Activated CD8-positive, alpha-beta memory T cell treated with anti-CD3 and anti-CD28 coated beads, Interleukin-2, amount 10 ng/mL, durations not matched to agents 7 days and 5 days (primary cell): ENCODE data around the gene HMCES. TPM values are rescaled to one million over a fixed set of nuclear protein-coding genes. Genes with fewer than 3 reads are reported as not detected.

Experiments used
- ATAC-seq: fragments of 150-1000 bp; cut with Tn5 transposase; one replicate; pipeline ENCODE4 v1.10.0; 2021; ENCODE audit warnings: moderate library complexity
- CTCF ChIA-PET: fragments of 350-600 bp; sonication (Branson Sonifier 250); formaldehyde crosslinking; loops from one replicate; lab custom pipeline; 2021; ENCODE audit warnings: antibody characterized with exemption; lab: Charles Lee
- DNase-seq: peaks from one replicate; pipeline ENCODE4 v3.0.0-alpha.2; 2020
- H3K27ac Mint-ChIP-seq: one replicate; pipeline ENCODE4 v1.8.0; 2021; ENCODE audit warnings: mild to moderate bottlenecking, mixed read lengths
- H3K27me3 Mint-ChIP-seq: one replicate; pipeline ENCODE4 v1.8.0; 2021; ENCODE audit warnings: mixed read lengths
- H3K36me3 Mint-ChIP-seq: one replicate; pipeline ENCODE4 v1.8.0; 2021; ENCODE audit warnings: mild to moderate bottlenecking, mixed read lengths
- H3K4me1 Mint-ChIP-seq: one replicate; pipeline ENCODE4 v1.8.0; 2021; ENCODE audit warnings: mixed read lengths
- H3K4me3 Mint-ChIP-seq: one replicate; pipeline ENCODE4 v1.8.0; 2021; ENCODE audit warnings: mild to moderate bottlenecking, moderate library complexity, mixed read lengths
- H3K9me3 Mint-ChIP-seq: one replicate; pipeline ENCODE4 v1.8.0; 2022; ENCODE audit warnings: low read depth, mixed read lengths
- microRNA-seq: library from miRNA; unstranded; fragments of <30 nt; microRNA quantifications from one replicate; pipeline ENCODE4 v1.2.0, GENCODE V29; 2022
- total RNA-seq, 2 experiments: library from RNA; stranded (reverse); gene quantifications; one replicate each; pipeline ENCODE4 v1.2.3, GENCODE V29; 2021

HMCES gene
- total RNA-seq, 2 experiments from 2014 or later: 43.4 to 52.1 TPM

DNA sequence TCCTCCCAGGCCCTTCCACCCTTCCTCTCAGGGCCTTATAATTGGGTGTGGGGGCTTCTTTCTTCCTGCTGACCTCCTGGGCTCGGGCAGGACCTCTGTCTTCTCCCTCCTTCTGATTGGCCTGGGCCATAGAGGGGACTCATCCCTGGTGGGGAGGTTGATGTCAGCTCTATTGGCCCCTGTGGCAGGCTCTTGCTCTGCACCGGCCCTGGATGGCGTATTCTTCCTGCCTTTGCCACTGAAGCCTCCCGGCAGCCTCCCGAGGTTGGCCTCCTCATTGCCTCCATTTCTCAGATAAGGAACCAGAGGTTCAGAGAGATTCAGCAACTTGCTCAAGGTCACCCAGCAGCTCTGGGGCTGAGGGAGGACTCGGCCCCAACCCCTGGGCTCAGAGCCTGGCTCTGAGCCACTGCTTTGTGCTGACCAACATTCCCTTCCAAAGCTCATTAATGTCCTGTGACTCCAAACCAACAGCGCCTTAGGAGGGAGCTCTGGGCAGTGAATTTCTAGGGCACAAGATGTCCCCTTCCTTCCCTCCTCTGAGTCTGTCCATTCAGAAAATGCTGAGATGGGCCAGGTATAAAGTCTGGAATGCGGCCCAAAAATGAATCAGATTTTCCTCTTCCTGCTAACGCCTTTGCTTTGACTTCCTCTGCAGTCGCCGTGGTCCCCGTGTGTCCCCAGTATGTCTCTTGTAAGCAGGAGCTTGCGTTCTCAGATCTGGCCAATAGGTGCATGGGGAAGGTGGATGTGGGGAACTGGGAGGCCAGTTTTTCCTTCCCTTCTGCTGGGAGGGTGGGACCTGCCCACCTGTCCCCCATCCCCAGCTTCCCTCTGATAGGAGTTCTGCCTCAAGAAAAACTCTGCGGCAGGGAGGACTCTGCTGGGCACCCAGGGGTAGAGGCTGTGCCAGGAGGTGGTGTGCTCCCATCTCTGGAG is 74.2 kb downstream of the HMCES start:
- H3K9me3 Mint-ChIP-seq: no peaks in the 10 kb centered on the region
- H3K4me3 Mint-ChIP-seq: no peak overlapping the region
- CTCF ChIA-PET: interaction anchor here (1.3 kb wide), 1 partner anchor 9 kb away, joined by 3 read pairs; no protein-coding TSS in a partner anchor
- H3K27me3 Mint-ChIP-seq: peaks cover 4% of the 10 kb centered on the region
- no peaks in the 10 kb centered on the region for H3K36me3 Mint-ChIP-seq
- DNase-seq (no peak), ATAC-seq (no peak)
- no peak overlapping the region for H3K27ac Mint-ChIP-seq
- H3K4me1 Mint-ChIP-seq: no peaks in the 10 kb centered on the region

DNA sequence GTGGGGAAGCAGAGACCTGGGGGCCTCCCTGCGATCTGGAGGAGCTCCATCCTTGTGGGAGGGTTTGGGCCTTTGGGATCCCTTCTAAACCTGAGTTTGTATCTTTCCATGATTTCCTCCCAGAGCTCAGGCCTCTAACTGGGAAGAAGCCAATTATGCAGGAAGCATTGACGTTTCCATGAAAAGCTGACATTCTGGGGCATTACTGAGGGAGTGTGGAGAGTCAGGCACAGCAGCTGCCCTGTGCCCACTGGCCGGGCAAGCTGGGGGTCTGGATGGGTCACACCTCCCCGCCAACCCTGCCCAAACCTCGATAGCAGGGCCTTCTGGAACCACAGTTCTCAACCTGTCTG is 74.9 kb downstream of the HMCES start:
- Mint-ChIP-seq H3K27ac (no peak overlapping the region), H3K36me3 (no peaks in the 10 kb centered on the region)
- CTCF ChIA-PET: interaction anchor here (1.3 kb wide), 1 partner anchor 10 kb away, joined by 3 read pairs; no protein-coding TSS in a partner anchor

More for the DNA sequence above, 74.9 kb downstream of the HMCES start:
- ATAC-seq (no peak), DNase-seq (no peak)
- Mint-ChIP-seq H3K27me3 (peaks cover 4% of the 10 kb centered on the region), H3K9me3 (no peaks in the 10 kb centered on the region), H3K4me3 (no peak overlapping the region), H3K4me1 (no peaks in the 10 kb centered on the region)

Small RNA genes lying within 50 kb of the gene (microRNA-seq; reads per million reads assigned to microRNA genes)
- not detected for gene MIR6826

Other genes with a start within 250 kb of the HMCES start
- not detected for gene GP9, start 218.1 kb upstream of the HMCES start, total RNA-seq
- gene RAB43, start 157.1 kb upstream of the HMCES start, total RNA-seq: 10 to 100 TPM; 33.7 to 36.1 TPM
- gene ISY1, start 117.8 kb upstream of the HMCES start, total RNA-seq: 10 to 100 TPM; 44.4 to 75.9 TPM
- 100 to 1,000 TPM; 270 to 330 TPM for gene CNBP, start 95.0 kb upstream of the HMCES start, total RNA-seq
- 100 to 1,000 TPM; 130 to 141 TPM for gene COPG1, start 29.3 kb upstream of the HMCES start, total RNA-seq
- 1 to 10 TPM in 1 of 2 experiments, under 1 TPM in 1; 0.56 to 1.4 TPM for gene EFCAB12, start 149.8 kb downstream of the HMCES start, total RNA-seq
- gene MBD4, start 161.1 kb downstream of the HMCES start, total RNA-seq: 10 to 100 TPM; 51.9 to 52.0 TPM
- gene IFT122, start 161.4 kb downstream of the HMCES start, total RNA-seq: 10 to 100 TPM; 15.6 to 34.0 TPM
- gene RHO, start 249.8 kb downstream of the HMCES start, total RNA-seq: not detected